Astrocyte of the cerebellum (primary cell): ENCODE data around the gene MS4A18.
"Not testable (repeated sequence)": the region's sequence is repeated elsewhere in the genome, so short reads cannot be mapped to it uniquely, and the experiment has no call there.

Experiments used
- DNase-seq: peaks from one replicate; pipeline ENCODE4 v3.0.0-alpha.2; 2011; ENCODE audit warnings: low read depth
- H3K4me3 ChIP-seq: 2 replicates; pipeline ENCODE4 v1.5.1; 2011; ENCODE audit warnings: mild to moderate bottlenecking, low read depth, low read length, moderate library complexity
- CTCF ChIP-seq: IDR thresholded peaks from 2 replicates; pipeline ENCODE4 v1.5.1; 2012; ENCODE audit warnings: low read length, low read depth, moderate library complexity, mild to moderate bottlenecking; ENCODE audit errors: missing control alignments
- in situ Hi-C: cut with HindIII; loops from 2 replicates; pipeline ENCODE4 v1.10.0; 2017; ENCODE audit warnings: low sequenced_read_pairs

Gene MS4A18

GRCh38 chr11:60724420-60724819 is at the start of gene MS4A18:
MS4A18 (plus strand) TSS chr11:60724720.
- no peak for DNase-seq
- no peak within 1 kb of the TSS for H3K4me3 ChIP-seq
- in situ Hi-C loops = no loop called here
- TF ChIP-seq CTCF = no peak

GRCh38 chr11:60678231-60678630 is 46.3 kb upstream of the MS4A18 start:
- in situ Hi-C loops, H3K4me3 ChIP-seq, DNase-seq: not testable (repeated sequence)

GRCh38 chr11:60679879-60680278 is 44.6 kb upstream of the MS4A18 start:
- H3K4me3 ChIP-seq = no peak overlapping the region
- no peak for TF ChIP-seq CTCF
- in situ Hi-C loops = no loop called here
- DNase-seq = no peak

GRCh38 chr11:60680455-60681119 is 43.9 kb upstream of the MS4A18 start:
- in situ Hi-C loops = no loop called here
- no peak for DNase-seq
- no peak for TF ChIP-seq CTCF

GRCh38 chr11:60684541-60684848 is 40.0 kb upstream of the MS4A18 start:
- DNase-seq, H3K4me3 ChIP-seq, in situ Hi-C loops: not testable (repeated sequence)

More at GRCh38 chr11:60680455-60681119, 43.9 kb upstream of the MS4A18 start:
- no peak overlapping the region for H3K4me3 ChIP-seq

- no peak for DNase-seq
- TF ChIP-seq CTCF = no peak
- in situ Hi-C loops = no loop called here
- no peak overlapping the region for H3K4me3 ChIP-seq
Measured at GRCh38 chr11:60691661-60692060, 32.9 kb upstream of the MS4A18 start.

GRCh38 chr11:60699284-60699691 is 25.2 kb upstream of the MS4A18 start, which contains the start of gene MS4A8:
MS4A8 (plus strand) TSS chr11:60699612; CDS start chr11:60700861, 1,249 bp downstream.
- in situ Hi-C loops = no loop called here
- no peak within 1 kb of the TSS for H3K4me3 ChIP-seq
- TF ChIP-seq CTCF = no peak
- DNase-seq = no peak

- no peak for DNase-seq
- H3K4me3 ChIP-seq = no peak overlapping the region
- no peak for TF ChIP-seq CTCF
- in situ Hi-C loops = no loop called here
Measured at GRCh38 chr11:60699936-60700335, 24.6 kb upstream of the MS4A18 start.
